A549 (cell line): ENCODE measurements around the gene SLC25A40.
"Not testable (repeated sequence)": the region's sequence is repeated elsewhere in the genome, so short reads cannot be mapped to it uniquely, and the experiment has no call there.

Experiments
- BHLHE40 ChIP-seq: IDR thresholded peaks from 2 replicates; pipeline ENCODE4 v1.6.1; 2012; ENCODE audit warnings: low read depth, low read length, inconsistent platforms
- CBX2 ChIP-seq: fragments of 200-600 bp; sonication (generic); IDR thresholded peaks from 2 replicates; pipeline ENCODE4 v1.6.1; 2016; ENCODE audit warnings: low read depth, mild to moderate bottlenecking, borderline replicate concordance
- CTCF ChIP-seq: fragments of >200 bp; sonication (Bioruptor Twin); formaldehyde crosslinking; IDR thresholded peaks from 3 replicates; pipeline ENCODE4 v1.5.1; 2016
- ELK1 ChIP-seq: fragments of 150-350 bp; IDR thresholded peaks from 2 replicates; pipeline ENCODE4 v1.6.1; 2014; ENCODE audit warnings: low read depth, mild to moderate bottlenecking, low read length
- EP300 ChIP-seq, 2 experiments: fragments of >200 bp; sonication (Bioruptor Twin); formaldehyde crosslinking; IDR thresholded peaks; 2 replicates in 1 of 2; 3 replicates in 1 of 2; pipeline ENCODE4 v1.6.1; 2016 to 2017
- ESRRA ChIP-seq: fragments of 150-350 bp; IDR thresholded peaks from 2 replicates; pipeline ENCODE4 v1.6.1; 2014; ENCODE audit warnings: mild to moderate bottlenecking, low read length, borderline replicate concordance
- GATA3 ChIP-seq: IDR thresholded peaks from 2 replicates; pipeline ENCODE4 v1.6.1; 2012; ENCODE audit warnings: borderline replicate concordance
- HDAC2 ChIP-seq: fragments of 200-600 bp; sonication (generic); IDR thresholded peaks from 2 replicates; pipeline ENCODE4 v1.6.1; 2016
- JUNB ChIP-seq: fragments of >200 bp; sonication (Bioruptor Twin); formaldehyde crosslinking; IDR thresholded peaks from 2 replicates; pipeline ENCODE4 v1.6.1; 2016
- MAX ChIP-seq: IDR thresholded peaks from 2 replicates; pipeline ENCODE4 v1.6.1; 2012
- POLR2A ChIP-seq: IDR thresholded peaks from 2 replicates; pipeline ENCODE4 v1.6.1; 2012; ENCODE audit warnings: mild to moderate bottlenecking, low read length
- RAD21 ChIP-seq, 2 experiments: fragments of >200 bp in 1 of 2; sonication (Bioruptor Twin) in 1 of 2; formaldehyde crosslinking in 1 of 2; IDR thresholded peaks in 1 of 2; conservative IDR thresholded peaks in 1 of 2; 2 replicates in 1 of 2; 3 replicates in 1 of 2; pipeline ENCODE4 v1.6.1; 2012 to 2018; ENCODE audit warnings: inconsistent platforms in 1 of 2
- RCOR1 ChIP-seq: fragments of 150-350 bp; IDR thresholded peaks from 2 replicates; pipeline ENCODE4 v1.6.1; 2014; ENCODE audit warnings: antibody characterized with exemption, low read length, low read depth
- SREBF2 ChIP-seq: fragments of 450-650 bp; IDR thresholded peaks from 2 replicates; pipeline ENCODE4 v1.6.1; 2014; ENCODE audit warnings: mild to moderate bottlenecking, moderate library complexity

GRCh38 chr7:87907136-87907906 is 31.2 kb upstream of the SLC25A40 start:
- not testable (repeated sequence) for TF ChIP-seq POLR2A; EP300 (IDR thresholded peaks at IDR 0.05); BHLHE40; GATA3; RCOR1; CBX2; CTCF; ELK1; JUNB; HDAC2; RAD21 (conservative IDR thresholded peaks at IDR 0.05 in 1 of 2, IDR thresholded peaks at IDR 0.05 in 1 of 2); SREBF2; MAX; ESRRA
